Testis (tissue), 2 donors: Measurements from ENCODE around the gene NOC3L.

Source experiments
- POLR2A ChIP-seq: fragments of 450-650 bp; IDR thresholded peaks from one replicate; pipeline ENCODE4 v1.6.1; 2017; ENCODE audit warnings: antibody characterized with exemption, mild to moderate bottlenecking, moderate library complexity
- TF ChIP-seq, protein P1 (sequence below), 3 experiments: fragments of 450-650 bp in 2 of 3; fragments of 200-600 bp in 1 of 3; sonication (generic) in 1 of 3; IDR thresholded peaks; one replicate each; pipeline ENCODE4 v1.5.1; 2016 to 2019; ENCODE audit warnings: antibody characterized with exemption in 3 of 3, mild to moderate bottlenecking in 2 of 3, moderate library complexity in 1 of 3

DNA sequence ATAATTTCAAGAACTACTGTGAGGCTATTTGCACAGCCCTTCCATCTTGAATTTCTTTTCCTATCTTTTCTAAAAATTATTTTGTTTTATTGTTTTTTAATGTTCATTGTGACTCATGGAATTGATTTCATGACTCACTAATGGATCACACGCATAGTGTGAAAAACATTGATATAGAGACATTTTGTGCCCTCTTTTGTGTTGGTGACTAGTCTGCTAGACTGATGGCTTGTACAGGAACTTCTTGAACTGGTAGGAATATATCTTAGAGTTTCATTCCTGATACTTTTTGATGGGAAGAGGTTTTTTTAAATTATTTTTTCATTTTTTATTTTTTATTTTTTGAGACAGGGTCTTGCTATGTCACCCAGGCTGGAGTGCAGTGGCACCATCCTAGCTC lies 12.6 kb upstream of the NOC3L start:
- TF ChIP-seq, protein P1, sequence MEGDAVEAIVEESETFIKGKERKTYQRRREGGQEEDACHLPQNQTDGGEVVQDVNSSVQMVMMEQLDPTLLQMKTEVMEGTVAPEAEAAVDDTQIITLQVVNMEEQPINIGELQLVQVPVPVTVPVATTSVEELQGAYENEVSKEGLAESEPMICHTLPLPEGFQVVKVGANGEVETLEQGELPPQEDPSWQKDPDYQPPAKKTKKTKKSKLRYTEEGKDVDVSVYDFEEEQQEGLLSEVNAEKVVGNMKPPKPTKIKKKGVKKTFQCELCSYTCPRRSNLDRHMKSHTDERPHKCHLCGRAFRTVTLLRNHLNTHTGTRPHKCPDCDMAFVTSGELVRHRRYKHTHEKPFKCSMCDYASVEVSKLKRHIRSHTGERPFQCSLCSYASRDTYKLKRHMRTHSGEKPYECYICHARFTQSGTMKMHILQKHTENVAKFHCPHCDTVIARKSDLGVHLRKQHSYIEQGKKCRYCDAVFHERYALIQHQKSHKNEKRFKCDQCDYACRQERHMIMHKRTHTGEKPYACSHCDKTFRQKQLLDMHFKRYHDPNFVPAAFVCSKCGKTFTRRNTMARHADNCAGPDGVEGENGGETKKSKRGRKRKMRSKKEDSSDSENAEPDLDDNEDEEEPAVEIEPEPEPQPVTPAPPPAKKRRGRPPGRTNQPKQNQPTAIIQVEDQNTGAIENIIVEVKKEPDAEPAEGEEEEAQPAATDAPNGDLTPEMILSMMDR (IDR thresholded peaks at IDR 0.05) = no peak
- TF ChIP-seq POLR2A = no peak
